Astrocyte (in vitro differentiated cells and primary cell): ENCODE measurements around the gene EHD4.

ENCODE experiments used
- CTCF ChIP-seq: IDR thresholded peaks from 2 replicates; pipeline ENCODE4 v1.5.1; 2011; ENCODE audit warnings: low read depth, mild to moderate bottlenecking, inconsistent platforms, low read length, moderate library complexity; ENCODE audit not compliant: insufficient read depth
- EZH2 ChIP-seq: IDR thresholded peaks from 2 replicates; pipeline ENCODE4 v1.6.1; 2012; ENCODE audit warnings: mild to moderate bottlenecking, low read length, inconsistent platforms; ENCODE audit not compliant: insufficient read depth

DNA sequence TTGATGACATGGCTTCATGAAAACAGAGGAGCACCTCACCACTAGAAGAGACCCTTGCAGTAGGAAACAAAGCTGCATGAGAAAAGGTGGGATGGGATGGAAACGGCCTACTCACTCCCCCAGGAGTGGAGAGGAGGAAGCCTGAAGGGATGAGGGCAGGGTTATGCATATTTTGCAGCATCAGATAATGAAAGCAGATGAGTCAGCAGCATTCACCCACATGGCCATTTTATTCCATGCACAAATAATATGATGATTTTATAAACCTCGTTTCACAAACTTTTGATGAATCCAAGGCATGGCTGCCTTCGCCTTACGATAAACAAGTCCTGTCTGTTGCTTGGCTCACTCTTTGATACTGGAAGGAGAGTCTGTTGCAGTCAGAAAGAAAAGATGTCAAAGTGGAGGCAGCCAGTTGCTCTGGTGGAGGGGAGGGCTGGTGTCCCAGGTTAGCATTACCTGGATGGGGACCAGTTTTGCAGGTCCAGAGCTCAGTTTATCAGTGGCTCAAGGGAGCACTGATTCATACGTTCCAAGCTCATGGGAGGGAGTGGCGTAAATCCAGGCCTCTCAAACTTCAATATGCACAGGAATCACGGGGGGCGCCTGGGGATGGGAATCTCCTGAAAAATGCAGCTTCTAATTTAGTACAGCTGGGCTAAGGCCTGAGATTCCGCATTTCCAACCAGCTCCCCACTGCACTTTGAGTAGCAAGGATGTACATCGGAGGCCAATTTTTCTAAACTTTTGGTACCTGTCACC lies 9.2 kb upstream of the EHD4 start:
- TF ChIP-seq CTCF (no peak), EZH2 (no peak)
